Measurements from ENCODE around the gene SPAG17.

- TF ChIP-seq POLR2AphosphoS5 (IDR thresholded peaks at IDR 0.05; ENCODE audit: low read depth, low read length) (no peak), REST (IDR thresholded peaks at IDR 0.05; ENCODE audit: insufficient read depth in 1 of 2, low read depth in 2 of 2, low read length in 2 of 2) (no peak), TAF1 (IDR thresholded peaks at IDR 0.05; ENCODE audit: borderline replicate concordance, insufficient read depth, low read length) (no peak), SIN3A (IDR thresholded peaks at IDR 0.05; ENCODE audit: borderline replicate concordance, insufficient read depth, low read length) (no peak), FOXP2 (optimal IDR thresholded peaks at IDR 0.05; ENCODE audit: borderline replicate concordance, extremely low read depth, extremely low read length, insufficient read depth) (no peak)
Observed at GRCh38 chr1:118143121-118143520, 41.9 kb downstream of the SPAG17 start.
